Osteoblast (primary cell): ENCODE results near the gene PLPPR1. TPM values are rescaled to one million over a fixed set of nuclear protein-coding genes. Genes with fewer than 3 reads are reported as not detected.
"Not testable (repeated sequence)": the region's sequence is repeated elsewhere in the genome, so short reads cannot be mapped to it uniquely, and the experiment has no call there.

Source experiments
- DNase-seq: peaks from one replicate; pipeline ENCODE4 v3.0.0; 2011; ENCODE audit warnings: low spot score, mixed read lengths; ENCODE audit not compliant: insufficient read length; ENCODE audit errors: missing footprints
- H2AFZ ChIP-seq: 2 replicates; pipeline ENCODE4 v1.6.0; 2011; ENCODE audit warnings: mild to moderate bottlenecking, low read length
- H3K27ac ChIP-seq: 2 replicates; pipeline ENCODE4 v1.5.1; 2011; ENCODE audit warnings: mild to moderate bottlenecking, low read depth, low read length, moderate library complexity
- H3K27me3 ChIP-seq: 2 replicates; pipeline ENCODE4 v1.6.0; 2012; ENCODE audit warnings: mild to moderate bottlenecking, control low read depth, inconsistent platforms, low read length, moderate library complexity; ENCODE audit not compliant: insufficient read depth
- H3K36me3 ChIP-seq: 2 replicates; pipeline ENCODE4 v1.5.1; 2011; ENCODE audit warnings: mild to moderate bottlenecking, low read length, control low read depth, moderate library complexity; ENCODE audit not compliant: insufficient read depth
- H3K4me1 ChIP-seq: 2 replicates; pipeline ENCODE4 v1.5.1; 2011; ENCODE audit warnings: mild to moderate bottlenecking, low read length, control low read depth, moderate library complexity; ENCODE audit not compliant: insufficient read depth
- H3K4me2 ChIP-seq: 2 replicates; pipeline ENCODE4 v1.6.0; 2011; ENCODE audit warnings: mild to moderate bottlenecking, low read length; ENCODE audit not compliant: insufficient read depth
- H3K4me3 ChIP-seq: fragments of 200-600 bp; sonication (generic); 3 replicates; pipeline ENCODE4 v1.5.1; 2012; ENCODE audit warnings: mild to moderate bottlenecking, low read length, inconsistent platforms; ENCODE audit not compliant: insufficient read depth
- H3K79me2 ChIP-seq: 2 replicates; pipeline ENCODE4 v1.6.0; 2012; ENCODE audit warnings: mild to moderate bottlenecking, low read length, control low read depth, inconsistent platforms; ENCODE audit not compliant: insufficient read depth
- H3K9me3 ChIP-seq: 2 replicates; pipeline ENCODE4 v1.5.1; 2011; ENCODE audit warnings: low read depth, low read length, control low read depth
- H4K20me1 ChIP-seq: 2 replicates; pipeline ENCODE4 v1.6.0; 2012; ENCODE audit warnings: mild to moderate bottlenecking, low read length, control low read depth; ENCODE audit not compliant: insufficient read depth
- total RNA-seq: library from RNA; depleted of rRNA; stranded (reverse); fragments of >200 nt; gene quantifications from 2 replicates; pipeline ENCODE4 v1.2.3, GENCODE V29; 2012
- TF ChIP-seq, protein P1 (sequence below): IDR thresholded peaks from 2 replicates; pipeline ENCODE4 v1.5.1; 2011; ENCODE audit warnings: mild to moderate bottlenecking, low read depth, low read length, moderate library complexity; ENCODE audit errors: extremely low read depth

PLPPR1 gene
- total RNA-seq, 1 donor, result not detected

DNA sequence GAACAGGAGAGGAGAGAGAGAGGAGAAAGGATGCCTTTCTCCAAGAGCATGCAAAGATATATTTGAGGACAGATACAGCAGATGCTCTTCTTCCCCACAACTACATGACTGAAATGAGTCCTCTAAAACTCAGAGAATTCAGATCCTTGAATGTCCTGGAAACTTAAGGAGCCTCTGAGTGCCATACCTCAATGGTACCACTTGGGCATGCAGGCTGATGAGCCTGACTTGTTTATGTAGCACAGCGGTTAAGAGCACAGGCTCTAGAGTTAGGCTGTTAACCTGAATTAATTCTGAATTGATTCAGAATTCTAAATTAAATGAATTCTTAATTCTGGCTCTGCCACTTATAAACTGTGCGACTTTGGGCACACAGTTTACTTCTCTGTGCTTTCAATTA, 5.7 kb downstream of the PLPPR1 start:
- no peak overlapping the region for H3K4me3 ChIP-seq
- no peak for DNase-seq
- no peaks in the 10 kb centered on the region for H3K36me3 ChIP-seq
- no peak overlapping the region for H3K27ac ChIP-seq
- peaks cover 8% of the 10 kb centered on the region for H3K27me3 ChIP-seq
- no peak overlapping the region for H2AFZ ChIP-seq
- no peaks in the 10 kb centered on the region for H4K20me1 ChIP-seq
- no peaks in the 10 kb centered on the region for H3K4me1 ChIP-seq
- H3K9me3 ChIP-seq, result no peaks in the 10 kb centered on the region
- no peak overlapping the region for H3K4me2 ChIP-seq
- H3K79me2 ChIP-seq, result no peaks in the 10 kb centered on the region
- TF ChIP-seq, protein P1, sequence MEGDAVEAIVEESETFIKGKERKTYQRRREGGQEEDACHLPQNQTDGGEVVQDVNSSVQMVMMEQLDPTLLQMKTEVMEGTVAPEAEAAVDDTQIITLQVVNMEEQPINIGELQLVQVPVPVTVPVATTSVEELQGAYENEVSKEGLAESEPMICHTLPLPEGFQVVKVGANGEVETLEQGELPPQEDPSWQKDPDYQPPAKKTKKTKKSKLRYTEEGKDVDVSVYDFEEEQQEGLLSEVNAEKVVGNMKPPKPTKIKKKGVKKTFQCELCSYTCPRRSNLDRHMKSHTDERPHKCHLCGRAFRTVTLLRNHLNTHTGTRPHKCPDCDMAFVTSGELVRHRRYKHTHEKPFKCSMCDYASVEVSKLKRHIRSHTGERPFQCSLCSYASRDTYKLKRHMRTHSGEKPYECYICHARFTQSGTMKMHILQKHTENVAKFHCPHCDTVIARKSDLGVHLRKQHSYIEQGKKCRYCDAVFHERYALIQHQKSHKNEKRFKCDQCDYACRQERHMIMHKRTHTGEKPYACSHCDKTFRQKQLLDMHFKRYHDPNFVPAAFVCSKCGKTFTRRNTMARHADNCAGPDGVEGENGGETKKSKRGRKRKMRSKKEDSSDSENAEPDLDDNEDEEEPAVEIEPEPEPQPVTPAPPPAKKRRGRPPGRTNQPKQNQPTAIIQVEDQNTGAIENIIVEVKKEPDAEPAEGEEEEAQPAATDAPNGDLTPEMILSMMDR, result no peak

DNA sequence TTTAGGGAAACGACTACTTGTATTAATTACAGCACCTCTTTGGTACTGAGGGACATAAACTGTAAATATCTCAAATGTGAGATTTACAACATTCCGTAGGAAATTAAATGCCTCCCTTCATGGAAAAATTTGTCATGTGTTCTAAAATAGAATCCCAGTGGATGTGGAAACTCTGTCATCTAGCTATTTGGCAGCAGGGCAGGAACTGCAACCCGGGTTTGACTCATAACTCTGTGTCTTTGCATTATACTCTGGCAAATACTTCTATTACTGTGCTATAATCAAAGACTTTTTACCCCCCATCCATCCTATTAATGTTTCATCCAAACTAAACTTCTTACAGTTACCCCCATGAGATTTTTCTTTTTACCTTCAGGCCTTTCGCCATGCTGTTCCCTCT, 6.6 kb downstream of the PLPPR1 start:
- Histone ChIP-seq H3K9me3 (no peaks in the 10 kb centered on the region), H3K27ac (no peak overlapping the region), H4K20me1 (no peaks in the 10 kb centered on the region), H3K27me3 (peaks cover under 1% of the 10 kb centered on the region), H3K36me3 (no peaks in the 10 kb centered on the region), H3K4me1 (no peaks in the 10 kb centered on the region), H3K4me2 (no peak overlapping the region), H3K4me3 (no peak overlapping the region), H3K79me2 (no peaks in the 10 kb centered on the region), H2AFZ (no peak overlapping the region)
- DNase-seq, result no peak
- TF ChIP-seq, protein P1, result no peak

DNA sequence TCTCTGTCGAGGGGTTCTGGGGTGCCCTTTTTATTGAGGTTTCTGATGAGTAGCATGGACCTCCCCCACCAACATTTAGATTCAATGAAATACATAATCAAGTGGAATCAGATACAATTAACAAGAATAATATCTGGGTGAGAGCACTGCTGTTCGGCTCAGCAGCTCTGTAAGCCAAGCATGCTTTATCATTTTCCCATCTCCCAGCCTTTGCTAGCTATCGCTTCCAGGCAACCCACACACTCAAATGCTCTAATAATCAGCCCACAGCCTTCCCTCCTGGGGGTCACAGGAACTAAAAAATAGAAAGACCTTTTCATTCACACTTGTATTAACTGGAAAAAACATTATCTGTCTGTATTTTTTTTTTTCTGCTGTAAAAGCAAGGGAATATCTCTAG, 8.9 kb downstream of the PLPPR1 start:
- TF ChIP-seq, protein P1, result no peak
- Histone ChIP-seq H4K20me1 (no peaks in the 10 kb centered on the region), H2AFZ (no peak overlapping the region), H3K4me1 (no peaks in the 10 kb centered on the region), H3K4me3 (no peak overlapping the region), H3K9me3 (no peaks in the 10 kb centered on the region), H3K79me2 (no peaks in the 10 kb centered on the region), H3K27me3 (no peaks in the 10 kb centered on the region), H3K27ac (no peak overlapping the region), H3K4me2 (no peak overlapping the region), H3K36me3 (no peaks in the 10 kb centered on the region)
- DNase-seq, result no peak

DNA sequence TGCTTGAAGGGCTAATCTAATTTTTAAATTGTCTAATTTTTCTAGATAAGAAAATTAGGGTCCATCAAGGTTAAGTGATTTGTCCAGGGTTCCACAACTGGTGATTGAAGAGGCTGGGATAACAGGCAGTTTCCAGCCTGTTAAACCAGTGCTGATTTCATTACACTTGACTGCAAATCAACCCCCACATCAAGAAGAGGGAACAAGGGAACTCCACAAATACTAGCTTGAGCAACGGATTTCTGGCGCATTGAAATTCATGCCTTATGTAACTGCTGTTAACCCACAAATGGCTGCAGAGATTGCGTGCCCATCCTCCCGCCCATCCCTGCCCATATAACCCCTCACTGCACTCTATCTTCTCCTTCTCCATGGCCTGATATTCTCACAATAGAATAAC, 10.0 kb downstream of the PLPPR1 start:
- DNase-seq, result no peak
- Histone ChIP-seq H3K36me3 (no peaks in the 10 kb centered on the region), H3K4me2 (no peak overlapping the region), H3K27me3 (no peaks in the 10 kb centered on the region), H3K79me2 (no peaks in the 10 kb centered on the region), H4K20me1 (no peaks in the 10 kb centered on the region), H2AFZ (no peak overlapping the region), H3K27ac (no peak overlapping the region), H3K4me3 (no peak overlapping the region), H3K4me1 (no peaks in the 10 kb centered on the region), H3K9me3 (no peaks in the 10 kb centered on the region)
- TF ChIP-seq, protein P1, result no peak

DNA sequence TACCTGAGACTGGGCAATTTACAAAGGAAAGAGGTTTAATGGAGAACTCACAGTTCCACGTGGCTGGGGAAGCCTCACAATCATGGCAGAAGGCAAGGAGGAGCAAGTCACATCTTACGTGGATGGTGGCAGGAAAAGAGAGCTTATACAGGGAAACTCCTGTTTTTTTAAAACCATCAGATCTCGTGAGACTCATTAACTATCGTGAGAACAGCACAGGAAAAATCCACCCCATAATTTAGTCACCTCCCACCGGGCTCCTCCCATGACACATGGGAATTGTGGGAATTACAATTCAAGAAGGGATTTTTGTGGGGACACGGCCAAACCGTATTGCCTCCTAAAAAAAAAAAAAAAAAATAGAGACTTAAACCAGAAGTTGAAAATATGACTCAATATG, 11.1 kb downstream of the PLPPR1 start:
- H3K9me3 ChIP-seq, H3K27me3 ChIP-seq, H3K4me1 ChIP-seq, H3K4me2 ChIP-seq, H3K4me3 ChIP-seq, H2AFZ ChIP-seq, H3K36me3 ChIP-seq, H3K27ac ChIP-seq, H3K79me2 ChIP-seq, H4K20me1 ChIP-seq, DNase-seq: not testable (repeated sequence)
